ENCODE results near the gene SQOR.
"Not testable (repeated sequence)": the region's sequence is repeated elsewhere in the genome, so short reads cannot be mapped to it uniquely, and the experiment has no call there.

SQOR gene

GRCh38 chr15:45635191-45635638 lies 386 bp downstream of the SQOR start:
- no peak for DNase-seq

GRCh38 chr15:45635763-45636292 lies 999 bp downstream of the SQOR start:
- DNase-seq = no peak

- DNase-seq = no peak
These were observed 2.3 kb downstream of the SQOR start for GRCh38 chr15:45637141-45637540.

- DNase-seq = no peak
These were observed 2.8 kb downstream of the SQOR start for GRCh38 chr15:45637552-45638033.

- no peak for DNase-seq
These were observed 5.8 kb downstream of the SQOR start for GRCh38 chr15:45640616-45641015.

GRCh38 chr15:45641374-45641781 lies 6.5 kb downstream of the SQOR start:
- no peak for DNase-seq

- no peak for DNase-seq
These were observed 7.4 kb downstream of the SQOR start for GRCh38 chr15:45641999-45642932.

GRCh38 chr15:45644437-45644836 lies 9.6 kb downstream of the SQOR start:
- DNase-seq = no peak

GRCh38 chr15:45645026-45645980 lies 10.5 kb downstream of the SQOR start:
- DNase-seq = no peak

GRCh38 chr15:45646220-45646619 lies 11.4 kb downstream of the SQOR start:
- no peak for DNase-seq

- DNase-seq = no peak
These were observed 13.0 kb downstream of the SQOR start for GRCh38 chr15:45647828-45648227.

GRCh38 chr15:45648521-45649200 lies 13.8 kb downstream of the SQOR start:
- no peak for DNase-seq

- not testable (repeated sequence) for DNase-seq
These were observed 15.2 kb downstream of the SQOR start for GRCh38 chr15:45650007-45650406.

GRCh38 chr15:45650889-45651525 lies 16.2 kb downstream of the SQOR start:
- no peak for DNase-seq

- DNase-seq = no peak
These were observed 19.0 kb downstream of the SQOR start for GRCh38 chr15:45653702-45654424.

- no peak for DNase-seq
These were observed 19.9 kb downstream of the SQOR start for GRCh38 chr15:45654749-45655148.

GRCh38 chr15:45657254-45657653 lies 22.4 kb downstream of the SQOR start:
- DNase-seq = no peak

GRCh38 chr15:45657764-45658545 lies 23.1 kb downstream of the SQOR start:
- DNase-seq = no peak

- DNase-seq = no peak
These were observed 25.6 kb downstream of the SQOR start for GRCh38 chr15:45660231-45660979.

- no peak for DNase-seq
These were observed 27.5 kb downstream of the SQOR start for GRCh38 chr15:45662375-45662774.

All from SHP77 (cell line).